ENCODE measurements around the gene RTL1. TPM values are rescaled to one million over a fixed set of nuclear protein-coding genes. Genes with fewer than 3 reads are reported as not detected.

The RTL1 gene
- total and polyA plus RNA-seq, 2 donors (not counting 3 experiments of a cell fraction or from before 2014, with no cell fraction given): not detected

- BruUV-seq (replicated peaks): no TSS peak
- no peak for TF ChIP-seq EZH2 (IDR thresholded peaks at IDR 0.05; ENCODE audit: borderline replicate concordance, low read depth, low read length, severe bottlenecking)
- TF ChIP-seq, protein P1, sequence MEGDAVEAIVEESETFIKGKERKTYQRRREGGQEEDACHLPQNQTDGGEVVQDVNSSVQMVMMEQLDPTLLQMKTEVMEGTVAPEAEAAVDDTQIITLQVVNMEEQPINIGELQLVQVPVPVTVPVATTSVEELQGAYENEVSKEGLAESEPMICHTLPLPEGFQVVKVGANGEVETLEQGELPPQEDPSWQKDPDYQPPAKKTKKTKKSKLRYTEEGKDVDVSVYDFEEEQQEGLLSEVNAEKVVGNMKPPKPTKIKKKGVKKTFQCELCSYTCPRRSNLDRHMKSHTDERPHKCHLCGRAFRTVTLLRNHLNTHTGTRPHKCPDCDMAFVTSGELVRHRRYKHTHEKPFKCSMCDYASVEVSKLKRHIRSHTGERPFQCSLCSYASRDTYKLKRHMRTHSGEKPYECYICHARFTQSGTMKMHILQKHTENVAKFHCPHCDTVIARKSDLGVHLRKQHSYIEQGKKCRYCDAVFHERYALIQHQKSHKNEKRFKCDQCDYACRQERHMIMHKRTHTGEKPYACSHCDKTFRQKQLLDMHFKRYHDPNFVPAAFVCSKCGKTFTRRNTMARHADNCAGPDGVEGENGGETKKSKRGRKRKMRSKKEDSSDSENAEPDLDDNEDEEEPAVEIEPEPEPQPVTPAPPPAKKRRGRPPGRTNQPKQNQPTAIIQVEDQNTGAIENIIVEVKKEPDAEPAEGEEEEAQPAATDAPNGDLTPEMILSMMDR (IDR thresholded peaks at IDR 0.05; ENCODE audit: extremely low read depth in 1 of 2, insufficient read depth in 1 of 2, low read depth in 1 of 2, low read length in 2 of 2): no peak
- TF ChIP-seq JUN (IDR thresholded peaks at IDR 0.05; ENCODE audit: borderline replicate concordance, insufficient read depth, insufficient read length, low read depth): no peak
- TF ChIP-seq, protein P2, sequence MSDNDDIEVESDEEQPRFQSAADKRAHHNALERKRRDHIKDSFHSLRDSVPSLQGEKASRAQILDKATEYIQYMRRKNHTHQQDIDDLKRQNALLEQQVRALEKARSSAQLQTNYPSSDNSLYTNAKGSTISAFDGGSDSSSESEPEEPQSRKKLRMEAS (IDR thresholded peaks at IDR 0.05; ENCODE audit: insufficient read depth, insufficient read length): no peak
- TF ChIP-seq POLR2AphosphoS5 (IDR thresholded peaks at IDR 0.05; ENCODE audit: insufficient read depth, low read depth, low read length): no peak
- TF ChIP-seq FOS (IDR thresholded peaks at IDR 0.05; ENCODE audit: borderline replicate concordance, insufficient read depth, low read length): no peak
- TF ChIP-seq GATA2 (IDR thresholded peaks at IDR 0.05; ENCODE audit: insufficient read depth, insufficient read length, low read depth, low read length): no peak
- Histone ChIP-seq H3K9me3 (replicated peaks; ENCODE audit: control insufficient read depth, insufficient read depth, low read length) (no peaks in the 10 kb centered on the region), H3K9me1 (replicated peaks; ENCODE audit: control insufficient read depth, extremely low read depth, insufficient read depth, low read length) (no peaks in the 10 kb centered on the region), H4K20me1 (replicated peaks; ENCODE audit: control insufficient read depth, extremely low read depth, insufficient read depth, low read length) (no peaks in the 10 kb centered on the region), H3K79me2 (ENCODE audit: control insufficient read depth, insufficient read depth, low read length) (no peaks in the 10 kb centered on the region), H2AFZ (ENCODE audit: low read depth, low read length) (no peak overlapping the region), H3K27me3 (ENCODE audit: control insufficient read depth in 2 of 2, insufficient read depth in 2 of 2, low read length in 2 of 2) (no peaks in the 10 kb centered on the region), H3K9ac (replicated peaks; ENCODE audit: extremely low read depth, insufficient read depth, low read length) (no peak overlapping the region), H3K4me2 (ENCODE audit: insufficient read depth, low read length) (no peak overlapping the region), H3K4me1 (ENCODE audit: control insufficient read depth, extremely low read depth, insufficient read depth, low read length) (no peaks in the 10 kb centered on the region), H3K4me3 (replicated peaks in 1 of 3; ENCODE audit: insufficient read depth in 1 of 3, low read depth in 1 of 3, low read length in 3 of 3) (no peak overlapping the region), H3K36me3 (ENCODE audit: control insufficient read depth in 2 of 2, extremely low read depth in 1 of 2, insufficient read depth in 2 of 2, low read length in 2 of 2) (peaks cover 0 to 25% of the 10 kb centered on the region in 2 experiments), H3K27ac (ENCODE audit: insufficient read depth, low read depth, low read length) (no peak overlapping the region)
- dilution Hi-C loops (cut with MboI; ENCODE audit: extremely low pct_ligation_motif_present, low sequenced_read_pairs) (no loop called here), intact Hi-C loops (cut with micrococcal nuclease) (no loop called here)
- no peak for FAIRE-seq
- POLR2A ChIA-PET: no interaction called here
- no peak for DNase-seq (ENCODE audit: low read depth, low spot score)
- CTCF ChIA-PET: no interaction called here
These were observed 22.1 kb downstream of the RTL1 start for GRCh38 chr14:100881211-100882025.

Measured in endothelial cell of umbilical vein (primary cell).